CD4-positive, alpha-beta T cell treated with Interleukin-17A for 4 hours (primary cell): ENCODE measurements around the gene TM9SF2.

Experiments
- DNase-seq: peaks from one replicate; pipeline ENCODE4 v3.0.0-alpha.2; 2020; ENCODE audit warnings: mixed read lengths

The TM9SF2 gene

DNA sequence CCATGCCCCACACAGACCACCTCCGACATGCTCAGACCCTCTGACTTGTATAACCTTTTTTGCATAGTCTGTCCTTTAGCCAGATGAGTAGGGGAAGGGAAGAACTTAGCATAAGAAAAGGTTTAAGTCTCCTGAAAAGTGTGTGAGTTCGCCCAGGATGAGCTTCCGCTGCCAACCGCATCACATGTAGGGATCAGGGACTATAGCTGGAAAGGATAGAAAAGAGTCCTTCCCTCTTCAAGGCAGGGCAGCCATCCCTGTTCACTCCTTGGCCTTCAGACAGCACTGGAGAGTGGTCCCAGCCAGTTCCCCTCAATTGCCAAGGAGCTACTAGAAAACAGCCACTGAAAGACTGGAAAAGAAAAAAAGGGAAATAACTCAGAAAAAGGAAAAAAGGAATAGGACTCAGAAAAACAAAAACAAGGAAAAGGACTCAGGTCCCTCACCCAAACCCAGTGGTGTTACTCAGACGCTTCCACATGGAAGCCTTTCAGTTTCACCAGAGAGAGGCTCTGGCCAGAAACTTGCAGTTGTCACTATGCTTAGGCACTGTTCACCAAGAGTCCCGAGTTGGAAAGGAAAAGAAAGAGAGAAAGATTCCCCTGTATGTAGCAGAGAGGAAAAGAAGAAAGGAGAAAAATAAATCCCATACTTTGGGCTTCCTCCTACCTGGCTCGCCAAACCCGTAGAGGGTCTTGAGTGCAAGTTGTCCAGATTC lies 5.6 kb upstream of the TM9SF2 start:
- no peak for DNase-seq

DNA sequence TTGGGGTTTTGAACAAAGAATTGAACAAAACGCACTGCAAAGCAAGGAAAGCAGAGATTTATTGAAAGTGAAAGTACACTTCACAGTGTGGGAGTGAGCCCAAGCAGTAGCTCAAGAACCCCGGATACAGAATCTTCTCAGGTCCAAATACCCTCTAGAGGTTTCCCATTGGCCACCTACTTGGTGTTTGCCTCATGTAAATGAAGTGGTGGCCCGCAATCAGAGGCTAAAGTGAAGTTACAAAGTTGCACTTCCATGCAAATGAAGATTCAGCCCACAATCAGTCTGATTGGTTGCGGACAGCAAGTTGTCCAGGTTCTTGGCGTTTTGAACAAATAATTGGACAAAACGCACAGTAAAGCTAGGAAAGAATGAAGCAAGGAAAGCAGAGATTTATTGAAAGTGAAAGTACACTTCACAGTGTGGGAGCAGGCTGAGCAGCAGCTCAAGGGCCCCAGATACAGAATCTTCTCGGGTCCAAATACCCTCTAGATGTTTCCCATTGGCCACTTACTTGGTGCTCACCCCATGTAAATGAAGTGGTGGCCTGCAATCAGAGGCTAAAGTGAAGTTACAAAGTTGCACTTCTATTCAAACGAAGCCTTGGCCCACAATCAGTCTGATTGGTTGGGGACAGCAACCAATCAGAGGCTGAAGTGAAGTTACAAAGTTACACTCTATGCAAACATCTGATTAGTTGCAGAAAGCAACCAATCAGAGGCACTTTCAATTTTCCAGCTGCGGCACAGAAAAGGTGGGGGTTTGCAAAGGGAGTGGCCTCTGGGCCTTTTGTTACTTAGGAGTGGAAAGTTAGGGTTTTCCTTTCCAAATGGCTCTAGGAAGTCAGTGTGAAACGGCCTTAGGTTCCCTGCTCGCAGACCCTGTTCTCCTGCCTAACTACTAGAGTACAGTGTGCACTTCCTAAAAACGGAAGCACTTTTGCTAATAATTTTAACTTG lies 4.8 kb upstream of the TM9SF2 start:
- peak; percentile 69 for DNase-seq

DNA sequence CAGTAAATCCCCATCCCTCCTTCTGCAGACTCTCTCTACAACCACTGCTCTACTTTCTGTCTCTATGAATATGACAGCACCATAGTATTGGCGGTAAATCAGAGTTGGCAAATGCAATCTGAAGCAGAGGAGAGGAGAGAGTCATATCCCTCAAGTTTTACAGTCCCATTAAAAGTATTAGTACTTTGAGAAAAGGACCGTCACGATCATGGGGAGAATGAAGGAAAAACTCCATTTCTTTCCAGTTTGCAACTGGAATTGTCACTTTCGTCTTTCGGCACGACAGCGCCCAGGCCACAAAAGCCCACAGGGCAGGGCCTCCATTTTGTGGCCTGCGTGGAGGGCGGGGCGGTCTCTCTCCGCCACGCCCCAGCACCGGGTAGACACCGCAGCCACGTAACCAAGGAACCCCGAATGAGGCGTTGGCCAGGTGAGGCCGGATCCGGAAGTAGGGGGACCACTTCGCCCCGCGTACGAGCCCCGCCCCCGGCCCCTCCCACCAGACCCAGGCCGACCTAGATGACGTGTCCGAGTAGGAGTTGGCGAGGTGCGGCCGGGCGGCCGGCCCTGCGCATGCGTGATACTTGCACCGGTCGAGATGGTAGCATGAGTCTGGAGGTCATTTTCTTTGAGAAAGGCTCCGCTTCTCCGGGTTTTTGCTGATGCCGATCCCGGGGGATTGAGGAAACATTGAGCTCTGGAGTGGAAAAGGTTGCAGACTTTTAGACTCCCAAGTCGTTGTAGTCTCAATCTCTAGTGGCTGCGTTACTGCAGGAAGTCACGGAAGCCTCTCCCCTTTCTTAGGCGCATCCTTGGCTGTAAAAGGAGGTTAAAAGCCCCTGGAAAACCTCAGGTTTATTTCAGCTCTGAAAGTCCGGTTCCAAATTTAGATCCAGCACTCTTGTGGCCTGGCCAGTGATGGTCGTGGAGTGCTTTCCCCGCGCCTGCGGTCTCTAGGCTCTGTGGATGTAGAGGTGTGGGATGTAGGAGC lies 2.8 kb upstream of the TM9SF2 start:
- peak; percentile 99 for DNase-seq

DNA sequence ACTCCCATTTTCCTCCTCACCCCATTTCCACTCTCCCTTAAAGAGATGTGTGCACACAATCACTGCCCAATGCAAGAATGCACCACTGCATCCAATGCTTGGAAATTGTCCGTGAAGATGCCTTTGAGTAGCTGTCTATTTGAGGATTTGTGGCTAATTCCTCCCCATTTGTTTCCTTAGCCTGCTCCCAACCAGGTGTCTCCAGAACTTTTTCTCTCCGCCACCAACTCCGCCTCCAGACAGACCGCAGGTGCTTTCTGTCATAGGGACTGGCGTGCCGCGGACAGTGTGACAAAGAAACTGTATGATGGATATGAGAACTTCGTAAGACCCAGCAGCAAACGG lies 461 bp upstream of the TM9SF2 start:
- no peak for DNase-seq

DNA sequence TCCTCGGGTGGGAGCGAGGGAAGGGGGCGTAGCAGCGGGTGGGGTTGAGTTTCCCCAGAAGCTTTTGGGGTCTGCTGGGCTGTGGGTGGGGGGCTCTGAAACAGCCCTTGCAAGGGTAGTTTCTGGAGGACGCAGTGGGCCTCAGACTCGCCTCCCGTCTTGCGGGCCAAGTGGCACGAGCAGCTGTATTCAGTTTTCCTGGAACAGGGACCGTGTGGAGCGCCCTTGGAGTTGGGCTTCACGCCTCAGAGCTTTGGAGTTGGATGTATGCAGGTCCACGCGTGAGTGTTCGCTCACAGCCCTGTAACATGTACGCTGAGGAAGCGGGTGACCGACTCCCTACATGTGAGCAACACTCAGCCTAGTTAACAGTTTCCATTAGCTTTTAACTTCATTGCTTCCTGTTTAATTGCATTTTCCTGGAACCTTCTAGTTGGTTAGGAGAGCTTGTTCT lies 603 bp downstream of the TM9SF2 start:
- DNase-seq, result peak; percentile 32

DNA sequence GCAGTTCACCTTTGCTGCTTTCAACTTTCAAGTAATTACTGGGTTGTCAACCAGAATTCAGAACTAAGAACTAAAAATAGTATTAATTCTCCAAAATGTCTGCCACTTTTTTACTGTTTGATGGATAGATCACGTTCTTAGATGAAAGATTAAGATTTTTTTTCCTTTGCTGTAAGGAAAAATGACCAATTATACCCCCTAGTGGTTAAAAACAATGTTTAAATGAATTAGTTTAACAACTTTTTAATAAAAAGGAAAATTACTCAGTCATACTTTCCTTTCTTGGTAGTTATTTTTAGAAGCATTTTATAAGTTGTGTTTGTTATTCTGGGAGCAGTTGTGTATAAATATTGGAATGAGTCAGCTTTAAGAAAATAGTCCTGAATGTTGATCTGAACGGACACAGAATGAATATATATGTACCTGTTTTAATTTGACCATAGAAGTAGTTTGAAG lies 4.6 kb downstream of the TM9SF2 start:
- DNase-seq, result no peak

DNA sequence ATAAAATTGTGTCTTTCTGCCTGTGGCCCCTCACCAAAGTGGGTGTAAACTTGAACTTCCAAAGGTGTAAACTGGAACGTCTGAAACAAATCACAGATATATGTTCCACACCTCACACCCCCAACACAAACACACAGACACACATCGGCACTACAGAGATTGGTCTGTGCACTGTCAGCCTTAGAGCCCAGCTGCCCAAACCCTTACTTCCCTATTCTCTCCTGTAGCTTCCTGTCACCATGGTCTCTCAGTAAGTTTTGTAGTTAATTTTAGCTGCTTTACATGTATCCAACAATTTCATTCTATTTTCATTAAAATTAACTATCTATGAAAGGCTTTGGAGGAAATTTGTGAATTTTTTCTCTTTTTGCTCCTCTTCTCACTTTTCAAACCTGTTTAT lies 5.4 kb downstream of the TM9SF2 start:
- DNase-seq, result no peak

DNA sequence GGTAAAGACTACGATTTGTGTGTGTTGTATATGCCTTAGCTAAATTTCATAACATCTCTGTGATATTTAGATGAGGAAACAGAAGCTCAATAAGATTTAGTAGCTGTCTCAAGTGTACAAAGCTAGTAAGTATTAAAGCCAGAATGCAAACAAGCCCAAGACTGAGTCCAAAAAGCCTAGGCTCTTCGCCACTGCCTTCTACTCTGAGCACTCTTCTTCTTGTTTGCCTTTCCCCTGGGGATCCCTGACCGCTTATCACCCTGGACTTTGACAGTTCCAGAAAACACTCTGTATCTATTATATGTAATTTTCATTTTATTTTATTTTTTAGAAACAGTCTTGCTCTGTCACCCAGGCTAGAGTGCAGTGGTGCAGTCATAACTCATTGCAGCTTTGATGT lies 5.8 kb downstream of the TM9SF2 start:
- no peak for DNase-seq

DNA sequence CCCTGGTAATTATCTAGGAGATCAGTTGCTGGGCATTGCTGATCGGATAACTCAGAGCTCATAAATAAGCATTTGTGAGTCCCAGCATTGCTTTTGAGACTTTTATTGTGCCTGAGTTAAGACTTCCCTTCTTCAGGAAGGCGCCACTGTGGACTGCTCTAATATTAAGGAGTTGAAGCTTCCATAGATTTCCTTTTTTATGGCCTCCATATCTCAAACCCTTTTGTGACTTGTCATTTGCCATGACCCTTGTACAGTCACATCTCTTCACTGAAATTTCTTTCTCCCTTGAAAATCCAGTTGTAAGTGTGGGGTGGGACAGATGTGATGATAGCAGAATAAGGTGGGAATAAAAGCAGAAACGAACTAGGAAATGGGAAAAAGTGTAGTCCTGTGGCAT lies 6.3 kb downstream of the TM9SF2 start:
- no peak for DNase-seq

DNA sequence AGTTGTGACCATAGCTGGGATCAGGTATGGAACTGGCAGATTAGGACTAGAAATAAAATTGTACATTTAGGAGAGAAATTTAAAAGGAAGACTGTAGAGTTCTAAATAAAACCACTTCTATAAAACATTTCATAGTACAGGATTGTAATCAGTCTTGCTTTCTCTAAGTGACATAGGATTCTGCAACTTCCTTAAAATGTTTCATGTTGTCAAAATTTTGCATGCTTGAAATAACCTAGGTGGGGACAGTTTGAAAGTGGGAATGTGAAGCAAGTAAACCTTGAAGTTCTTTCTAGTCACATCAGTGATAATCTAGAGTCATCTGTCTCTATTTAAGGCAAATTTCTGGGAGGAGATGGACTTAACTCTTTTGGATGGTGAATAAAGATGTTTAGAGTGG lies 6.7 kb downstream of the TM9SF2 start:
- DNase-seq, result no peak

DNA sequence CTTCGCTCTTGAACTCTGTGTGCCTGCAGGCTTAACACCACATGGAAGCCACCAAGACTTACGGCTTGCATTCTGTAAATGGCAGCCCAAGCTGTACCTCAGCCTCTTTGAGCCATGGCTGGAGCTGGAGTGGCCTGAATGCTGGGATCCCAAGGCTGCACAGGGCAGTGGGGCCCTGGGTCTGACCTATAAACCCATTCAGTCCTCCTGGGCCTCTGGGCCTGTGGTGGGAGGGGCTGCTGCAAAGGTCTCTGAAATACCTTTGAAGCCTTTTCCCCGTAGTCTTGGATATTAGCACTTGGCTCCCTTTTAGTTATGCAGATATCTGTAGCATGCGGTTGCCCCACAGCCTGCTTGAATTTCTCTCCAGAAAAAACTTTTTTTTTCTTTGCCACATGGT lies 8.2 kb downstream of the TM9SF2 start:
- DNase-seq, result no peak

DNA sequence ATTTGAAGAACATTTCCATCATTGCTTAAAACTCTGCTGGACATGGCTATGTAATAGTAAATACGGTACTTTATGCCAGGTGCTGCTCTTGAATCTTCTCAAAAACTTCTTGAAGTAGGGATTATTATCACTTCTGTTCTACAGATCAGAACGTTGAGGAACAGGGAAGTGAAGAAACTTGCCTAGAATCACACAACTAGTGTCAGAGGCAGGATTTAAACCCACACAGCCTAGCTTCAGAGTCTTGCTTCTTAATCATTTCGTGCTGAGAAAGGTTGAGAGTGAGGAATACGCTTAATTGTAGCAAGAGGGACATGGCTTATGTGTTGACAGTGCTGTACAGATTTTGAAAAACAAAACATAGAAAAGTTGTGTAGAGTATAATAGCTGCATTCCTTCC lies 13.5 kb downstream of the TM9SF2 start:
- no peak for DNase-seq

DNA sequence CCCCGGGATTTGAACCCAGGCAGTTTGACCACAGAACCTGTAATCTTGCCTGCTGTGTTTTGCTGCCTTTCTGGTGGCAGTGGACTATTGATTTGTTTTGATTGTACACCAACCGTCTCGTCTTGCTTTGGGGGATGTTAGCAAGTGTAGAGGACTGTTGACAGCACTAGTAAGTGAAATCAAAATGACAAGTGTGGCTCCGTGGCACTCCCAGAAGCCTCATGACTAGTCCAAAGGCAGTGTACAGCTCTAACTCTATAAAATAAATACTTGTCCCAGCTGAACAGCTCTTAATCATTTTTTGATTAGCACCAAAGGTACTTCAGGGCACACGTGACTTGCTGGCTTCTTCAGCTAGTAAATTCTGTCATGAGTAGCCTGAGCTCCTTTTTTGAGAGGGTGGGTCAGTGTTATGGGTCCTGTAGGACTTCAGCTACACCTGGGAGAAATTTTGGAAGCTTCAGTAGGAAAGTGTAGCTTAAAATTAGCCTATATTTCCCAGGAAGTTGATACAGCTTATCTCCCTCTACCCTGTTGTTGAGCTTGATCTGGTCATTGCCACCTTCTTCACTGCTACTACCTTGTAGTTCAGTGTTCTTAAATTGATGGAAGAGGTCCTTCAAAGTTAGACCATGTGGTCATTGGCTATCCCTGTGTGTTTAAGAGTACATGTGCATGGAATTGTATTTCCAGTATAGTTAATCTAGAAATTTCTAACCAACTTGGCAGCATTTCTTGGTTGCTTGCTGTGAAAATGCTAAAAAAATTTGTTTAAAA lies 15.1 kb downstream of the TM9SF2 start:
- DNase-seq, result no peak

DNA sequence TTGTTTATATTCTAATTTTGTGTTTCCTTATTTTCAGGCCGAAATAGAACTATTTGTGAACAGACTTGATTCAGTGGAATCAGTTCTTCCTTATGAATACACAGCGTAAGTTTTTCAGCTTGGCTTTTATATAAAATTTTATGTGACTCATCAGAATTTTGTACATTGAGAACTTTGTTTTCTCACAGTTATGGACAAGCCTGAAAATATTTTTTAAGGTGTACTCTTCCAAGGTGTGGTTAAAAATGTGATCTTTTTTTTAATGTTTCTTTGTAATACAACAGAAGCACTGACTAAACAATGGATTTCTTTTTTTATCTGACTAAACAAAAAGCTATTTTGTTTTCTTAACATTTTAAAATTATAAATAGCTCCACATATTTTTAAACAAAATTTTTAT lies 16.3 kb downstream of the TM9SF2 start:
- no peak for DNase-seq

DNA sequence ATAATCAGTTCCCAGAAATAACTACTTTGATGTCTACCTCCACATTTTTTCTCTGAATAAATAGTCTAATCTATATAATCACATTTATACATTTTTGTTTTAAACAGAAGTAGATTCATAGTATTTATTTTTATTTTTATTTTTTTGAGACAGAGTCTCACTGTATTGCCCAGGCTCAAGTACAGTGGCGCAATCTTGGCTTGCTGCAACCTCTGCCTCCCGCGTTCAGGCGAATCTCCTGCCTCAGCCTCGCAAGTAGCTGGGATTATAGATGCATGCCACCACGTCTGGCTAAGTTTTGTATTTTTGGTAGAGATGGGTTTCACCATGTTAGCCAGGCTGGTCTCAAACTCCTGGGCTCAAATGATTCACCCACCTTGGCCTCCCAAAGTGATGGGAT lies 16.7 kb downstream of the TM9SF2 start:
- no peak for DNase-seq

DNA sequence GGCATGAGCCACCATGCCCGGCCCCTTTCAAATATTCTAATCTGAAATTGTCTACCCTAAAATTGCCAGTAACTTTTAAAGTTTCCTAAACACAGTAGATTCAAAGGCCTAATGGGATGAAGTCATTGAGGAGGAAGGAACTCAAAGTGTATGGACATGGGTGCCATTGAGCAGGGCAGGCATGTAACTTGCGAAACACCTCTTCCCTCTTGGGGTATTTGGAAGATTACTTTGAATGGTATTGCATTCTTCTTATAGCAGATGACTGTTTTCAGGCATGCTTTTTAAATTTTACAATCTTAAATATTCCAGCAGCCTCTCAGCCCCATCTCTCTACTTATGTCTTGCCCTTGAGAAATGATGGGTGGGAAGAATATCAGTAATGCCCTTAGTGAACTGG lies 21.0 kb downstream of the TM9SF2 start:
- no peak for DNase-seq

DNA sequence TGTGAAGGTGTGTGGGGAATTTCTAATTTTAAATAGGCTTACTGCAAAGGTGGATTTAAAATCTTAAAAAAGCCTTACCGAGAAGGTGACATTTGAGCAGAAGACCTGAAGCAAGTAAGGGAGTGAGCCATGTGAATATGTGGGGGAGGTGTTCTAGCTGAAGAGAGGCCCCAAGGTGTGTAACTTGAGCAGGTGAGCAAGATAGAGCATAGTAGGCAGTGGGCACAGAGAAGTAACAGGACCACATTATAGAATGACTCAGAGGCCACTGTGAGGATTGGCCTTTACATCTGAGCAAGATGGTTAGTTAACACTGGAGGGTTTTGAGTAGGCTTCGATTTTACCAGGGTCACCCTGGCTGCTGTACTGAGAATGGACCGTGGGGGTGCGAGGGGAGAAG lies 22.6 kb downstream of the TM9SF2 start:
- DNase-seq, result no peak

DNA sequence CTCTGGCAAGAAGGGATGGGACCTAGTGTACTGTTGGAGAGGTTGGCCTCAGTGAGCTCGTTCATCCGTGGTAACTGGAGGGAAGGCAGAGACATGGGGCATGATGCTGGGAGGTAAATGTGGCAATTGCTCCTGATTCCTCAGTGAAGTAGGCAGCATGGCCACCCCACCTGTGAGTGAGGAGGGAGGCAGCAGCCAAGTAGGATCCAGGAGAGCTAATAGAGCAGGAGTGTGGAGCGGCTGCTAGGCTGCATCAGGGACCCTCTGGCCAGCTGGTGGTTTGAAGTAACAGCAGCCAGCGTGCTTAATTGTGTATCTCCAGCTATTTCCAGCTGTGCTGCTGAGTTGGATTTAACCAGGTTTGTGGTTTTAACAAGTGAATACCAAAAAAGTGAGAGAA lies 24.7 kb downstream of the TM9SF2 start:
- DNase-seq, result no peak

DNA sequence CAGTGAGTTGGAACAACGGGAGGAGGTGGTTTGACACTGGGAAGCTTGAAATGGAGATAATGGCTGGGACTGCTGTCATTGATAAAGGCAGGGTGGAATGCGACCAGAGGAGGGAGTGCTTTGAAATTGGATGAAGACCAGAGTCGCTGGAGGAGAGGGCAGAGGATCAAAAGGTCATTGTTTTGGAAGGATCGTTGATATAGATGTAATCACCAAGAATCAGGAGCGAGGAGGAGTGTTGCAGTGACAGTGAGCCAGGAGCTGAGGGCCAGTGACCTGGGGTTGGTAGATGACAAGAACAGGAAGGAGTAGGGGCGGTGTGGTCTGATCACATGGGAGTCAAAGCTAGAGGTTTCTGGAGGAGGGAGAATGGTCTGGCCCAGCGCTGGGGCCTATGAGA lies 25.3 kb downstream of the TM9SF2 start:
- DNase-seq, result no peak

DNA sequence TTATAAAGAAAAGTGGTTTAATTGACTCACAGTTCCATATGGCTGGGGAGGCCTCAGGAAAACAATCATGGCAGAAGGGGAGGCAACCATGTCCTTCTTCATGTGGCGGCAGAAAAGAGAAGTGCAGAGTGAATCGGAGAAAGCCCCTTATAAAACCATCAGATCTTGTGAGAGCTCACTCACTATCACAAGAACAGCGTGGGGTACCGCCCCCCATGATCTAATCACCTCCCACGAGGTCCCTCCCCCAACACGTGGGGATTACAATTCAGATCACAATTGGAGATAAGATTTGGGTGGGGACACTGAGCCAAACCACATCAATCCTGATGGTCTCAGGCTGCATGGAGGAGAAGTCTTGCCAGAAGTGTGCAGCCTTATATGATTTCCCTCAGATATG lies 26.0 kb downstream of the TM9SF2 start:
- peak; percentile 28 for DNase-seq

DNA sequence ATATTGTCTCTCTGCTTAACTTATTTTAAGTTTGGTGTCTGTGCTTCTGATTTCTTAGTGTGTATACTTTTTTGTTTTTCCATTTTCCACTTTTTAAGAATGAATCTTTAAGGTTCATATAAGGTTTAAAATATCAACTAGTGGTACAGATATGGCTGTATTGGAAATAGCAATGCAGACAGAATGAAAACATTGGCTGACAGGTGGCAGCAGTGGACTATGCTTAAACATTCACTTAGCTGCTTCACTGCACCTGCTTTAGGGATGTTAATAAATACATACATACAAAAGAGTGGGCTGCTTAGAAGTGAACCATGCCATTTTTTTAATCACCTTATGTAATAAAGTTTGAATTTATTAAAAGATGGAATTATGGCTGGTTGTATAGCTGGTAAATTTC lies 27.3 kb downstream of the TM9SF2 start:
- peak; percentile 54 for DNase-seq

DNA sequence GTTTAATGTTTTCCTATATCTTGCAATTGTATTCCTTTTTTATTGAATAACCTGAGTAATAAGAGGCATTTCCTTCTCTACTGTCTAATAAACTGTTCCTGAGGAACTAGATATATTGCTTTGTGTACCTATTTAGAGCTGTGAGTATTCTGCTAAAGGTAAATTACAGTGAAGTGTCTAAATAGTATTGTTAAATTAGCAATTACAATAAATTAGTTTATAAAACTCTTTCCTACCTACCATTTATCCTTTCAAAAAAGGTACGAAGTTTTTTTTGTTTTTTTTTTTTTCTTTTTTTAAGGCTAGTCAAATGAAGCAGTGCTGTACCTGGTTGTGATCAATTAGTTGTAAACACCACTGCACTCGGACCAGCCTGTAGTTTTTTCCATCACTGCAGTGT lies 34.8 kb downstream of the TM9SF2 start:
- no peak for DNase-seq
